Activated CD4-positive, CD25-positive, alpha-beta regulatory T cell treated with anti-CD3 and anti-CD28 coated beads, Interleukin-2, amount 50 U/mL, for 24 hours (primary cell): ENCODE data around the gene MEGF8.

Source experiments
- ATAC-seq, 2 donors: fragments of 150-1000 bp; cut with Tn5 transposase; one replicate each; pipeline ENCODE4 v1.10.0; 2021; ENCODE audit warnings: mild to moderate bottlenecking in 1 of 2, moderate library complexity in 1 of 2

Gene MEGF8

GRCh38 chr19:42287017-42287826, 38.2 kb upstream of the MEGF8 start:
- no peak for ATAC-seq

- ATAC-seq, result no peak
These were observed 37.7 kb upstream of the MEGF8 start for GRCh38 chr19:42287827-42288107.

- no peak for ATAC-seq
These were observed 37.0 kb upstream of the MEGF8 start for GRCh38 chr19:42288387-42288786.

- no peak for ATAC-seq
These were observed 36.4 kb upstream of the MEGF8 start for GRCh38 chr19:42288881-42289555.

GRCh38 chr19:42289556-42290041, 35.8 kb upstream of the MEGF8 start:
- ATAC-seq, result no peak

GRCh38 chr19:42290136-42290522, 35.3 kb upstream of the MEGF8 start:
- no peak for ATAC-seq

- ATAC-seq, result peak; percentile 70 to 71
These were observed 34.7 kb upstream of the MEGF8 start for GRCh38 chr19:42290523-42291434.

GRCh38 chr19:42291435-42291810, 34.0 kb upstream of the MEGF8 start:
- no peak for ATAC-seq

GRCh38 chr19:42292042-42292960, 33.1 kb upstream of the MEGF8 start:
- ATAC-seq, result no peak

GRCh38 chr19:42292963-42293362, 32.5 kb upstream of the MEGF8 start:
- ATAC-seq, result no peak

- no peak for ATAC-seq
These were observed 31.9 kb upstream of the MEGF8 start for GRCh38 chr19:42293540-42293939.

- no peak for ATAC-seq
These were observed 31.5 kb upstream of the MEGF8 start for GRCh38 chr19:42293948-42294347.

- no peak for ATAC-seq
These were observed 30.8 kb upstream of the MEGF8 start for GRCh38 chr19:42294471-42295137.

- no peak for ATAC-seq
These were observed 30.1 kb upstream of the MEGF8 start for GRCh38 chr19:42295342-42295741.

- peak; percentile 86 to 90 for ATAC-seq
These were observed 29.5 kb upstream of the MEGF8 start for GRCh38 chr19:42295831-42296525.

GRCh38 chr19:42297039-42297438, 28.4 kb upstream of the MEGF8 start:
- ATAC-seq, result no peak

GRCh38 chr19:42301646-42302203, 23.7 kb upstream of the MEGF8 start, which contains the start of gene PRR19:
PRR19 (plus strand) TSS chr19:42302132; CDS start chr19:42309585, 7,453 bp downstream.
- peak; percentile 5 to 23 for ATAC-seq

- no peak for ATAC-seq
These were observed 22.4 kb upstream of the MEGF8 start for GRCh38 chr19:42303101-42303464.

GRCh38 chr19:42303876-42304275, 21.6 kb upstream of the MEGF8 start:
- no peak for ATAC-seq

- no peak for ATAC-seq
These were observed 18.8 kb upstream of the MEGF8 start for GRCh38 chr19:42306646-42307045.

- ATAC-seq, result no peak
These were observed 15.7 kb upstream of the MEGF8 start for GRCh38 chr19:42309686-42310085.
